IMR-90 (cell line): Measurements from ENCODE around the gene CSNK2A2.

Experiments
- BHLHE40 ChIP-seq: fragments of 150-350 bp; IDR thresholded peaks from 2 replicates; pipeline ENCODE4 v1.6.1; 2016; ENCODE audit warnings: mild to moderate bottlenecking, low read depth, low read length
- CTCF ChIP-seq: conservative IDR thresholded peaks from 2 replicates; pipeline ENCODE4 v1.5.1; 2012; ENCODE audit warnings: mild to moderate bottlenecking, low read depth, low read length, improper control_type of control experiment
- MAFK ChIP-seq: IDR thresholded peaks from 2 replicates; pipeline ENCODE4 v1.6.1; 2012; ENCODE audit warnings: low read depth, low read length, improper control_type of control experiment
- MXI1 ChIP-seq: IDR thresholded peaks from 2 replicates; pipeline ENCODE4 v1.6.1; 2012; ENCODE audit warnings: low read depth, mild to moderate bottlenecking, low read length, moderate library complexity, borderline replicate concordance
- POLR2A ChIP-seq: IDR thresholded peaks from 2 replicates; pipeline ENCODE4 v1.6.1; 2012; ENCODE audit warnings: mild to moderate bottlenecking, low read depth, low read length
- RAD21 ChIP-seq: IDR thresholded peaks from 2 replicates; pipeline ENCODE4 v1.6.1; 2012; ENCODE audit warnings: low read length, improper control_type of control experiment
- RCOR1 ChIP-seq: IDR thresholded peaks from 2 replicates; pipeline ENCODE4 v1.6.1; 2012; ENCODE audit warnings: mild to moderate bottlenecking, low read length, improper control_type of control experiment; ENCODE audit not compliant: insufficient replicate concordance

DNA sequence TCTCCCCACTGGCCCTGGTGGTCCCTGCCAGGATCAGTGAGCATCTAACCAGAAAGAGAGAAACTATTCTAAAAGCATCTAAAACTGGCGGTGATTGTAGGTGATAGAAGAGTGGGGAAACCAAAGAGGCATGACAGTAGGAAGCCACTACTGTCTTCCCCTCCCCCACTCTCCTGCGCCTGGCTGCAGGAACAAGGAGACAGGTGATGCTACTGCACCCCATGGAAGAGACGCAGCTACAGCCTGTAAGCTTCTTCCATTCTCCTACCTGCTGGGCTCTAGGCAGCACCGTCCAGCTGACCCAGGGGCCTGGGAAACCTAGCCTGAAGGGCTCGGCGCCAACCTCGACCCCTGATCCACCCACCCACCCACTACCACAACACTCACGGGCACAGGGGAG is 32.4 kb upstream of the CSNK2A2 start:
- TF ChIP-seq RCOR1, result no peak
- TF ChIP-seq POLR2A, result no peak
- no peak for TF ChIP-seq CTCF
- TF ChIP-seq BHLHE40, result no peak
- no peak for TF ChIP-seq MXI1
- TF ChIP-seq RAD21, result no peak
- no peak for TF ChIP-seq MAFK
